Neural progenitor cell (in vitro differentiated cells): Measurements from ENCODE around the gene CPA3. TPM values are rescaled to one million over a fixed set of nuclear protein-coding genes. Genes with fewer than 3 reads are reported as not detected.

ENCODE experiments used
- DNase-seq: peaks from one replicate; pipeline ENCODE4 v3.0.0-alpha.2; 2016; ENCODE audit warnings: low spot score
- H2AFZ ChIP-seq: fragments of 200-600 bp; sonication (generic); replicated peaks from 2 replicates; pipeline ENCODE4 v1.6.1; 2016; ENCODE audit warnings: antibody characterized with exemption
- H3F3A ChIP-seq: fragments of 200-600 bp; sonication (generic); 2 replicates; pipeline ENCODE4 v1.6.1; 2016; ENCODE audit warnings: antibody characterized with exemption, low read depth
- H3K27ac ChIP-seq: fragments of 200-600 bp; sonication (generic); 2 replicates; pipeline ENCODE4 v1.5.1; 2016; ENCODE audit warnings: mild to moderate bottlenecking
- H3K27me3 ChIP-seq: fragments of 200-600 bp; sonication (generic); 2 replicates; pipeline ENCODE4 v1.6.1; 2016; ENCODE audit warnings: mild to moderate bottlenecking, moderate library complexity
- H3K36me3 ChIP-seq: fragments of 200-600 bp; sonication (generic); 2 replicates; pipeline ENCODE4 v1.5.1; 2016
- H3K4me1 ChIP-seq: fragments of 200-600 bp; sonication (generic); 2 replicates; pipeline ENCODE4 v1.6.1; 2016; ENCODE audit warnings: mixed run types
- H3K4me2 ChIP-seq: fragments of 200-600 bp; sonication (generic); 2 replicates; pipeline ENCODE4 v1.6.1; 2016
- H3K4me3 ChIP-seq: fragments of 200-600 bp; sonication (generic); 2 replicates; pipeline ENCODE4 v1.5.1; 2016
- H3K79me2 ChIP-seq: fragments of 200-600 bp; sonication (generic); 2 replicates; pipeline ENCODE4 v1.6.1; 2016; ENCODE audit warnings: low read depth
- H3K9ac ChIP-seq: fragments of 200-600 bp; sonication (generic); 2 replicates; pipeline ENCODE4 v1.6.1; 2016
- H3K9me3 ChIP-seq: fragments of 200-600 bp; sonication (generic); 2 replicates; pipeline ENCODE4 v1.5.1; 2016; ENCODE audit warnings: low read depth
- H4K20me1 ChIP-seq: fragments of 200-600 bp; sonication (generic); 2 replicates; pipeline ENCODE4 v1.6.1; 2016; ENCODE audit warnings: low read depth
- H3K27ac Mint-ChIP-seq: 3 replicates; pipeline ENCODE4 v1.8.0; 2021; ENCODE audit warnings: mixed read lengths
- H3K27me3 Mint-ChIP-seq: 2 replicates; pipeline ENCODE4 v1.8.0; 2022; ENCODE audit warnings: low read depth, mild to moderate bottlenecking, inconsistent platforms, moderate library complexity, mixed read lengths; ENCODE audit not compliant: insufficient read depth
- H3K36me3 Mint-ChIP-seq: 3 replicates; pipeline ENCODE4 v1.8.0; 2021; ENCODE audit warnings: mixed read lengths
- H3K4me1 Mint-ChIP-seq: 3 replicates; pipeline ENCODE4 v1.8.0; 2021; ENCODE audit warnings: mixed read lengths
- H3K4me3 Mint-ChIP-seq: 3 replicates; pipeline ENCODE4 v1.8.0; 2021; ENCODE audit warnings: mild to moderate bottlenecking, moderate library complexity, mixed read lengths
- H3K9me3 Mint-ChIP-seq: 3 replicates; pipeline ENCODE4 v1.8.0; 2020; ENCODE audit warnings: mixed read lengths
- CTCF ChIP-seq: fragments of 200-600 bp; sonication (generic); IDR thresholded peaks from 2 replicates; pipeline ENCODE4 v1.5.1; 2017; ENCODE audit warnings: antibody characterized with exemption, mild to moderate bottlenecking
- EZH2 ChIP-seq: fragments of 200-600 bp; sonication (generic); IDR thresholded peaks from 2 replicates; pipeline ENCODE4 v1.6.1; 2017; ENCODE audit warnings: antibody characterized with exemption, mild to moderate bottlenecking, moderate library complexity
- EZH2phosphoT487 ChIP-seq: fragments of 200-600 bp; sonication (generic); IDR thresholded peaks from 2 replicates; pipeline ENCODE4 v1.6.1; 2017; ENCODE audit warnings: antibody characterized with exemption
- total RNA-seq: library from RNA; depleted of rRNA; stranded (reverse); fragments of >200 nt; gene quantifications from 2 replicates; pipeline ENCODE4 v1.2.3, GENCODE V29; 2015; ENCODE audit warnings: low replicate concordance

Gene CPA3
- total RNA-seq, 1 donor from 2014 or later = not detected

GRCh38 chr3:148852271-148852992 lies 12.7 kb upstream of the CPA3 start:
- TF ChIP-seq EZH2phosphoT487 (no peak), CTCF (no peak), EZH2 (no peak)
- H3F3A ChIP-seq = no peaks in the 10 kb centered on the region
- Mint-ChIP-seq H3K4me1 (no peaks in the 10 kb centered on the region), H3K9me3 (no peaks in the 10 kb centered on the region), H3K27me3 (peaks cover 2% of the 10 kb centered on the region), H3K36me3 (no peaks in the 10 kb centered on the region), H3K27ac (no peak overlapping the region), H3K4me3 (no peak overlapping the region)
- H2AFZ ChIP-seq = no peak overlapping the region
- no peak overlapping the region for H3K27ac ChIP-seq
- no peak overlapping the region for H3K9ac ChIP-seq
- no peaks in the 10 kb centered on the region for H3K4me1 ChIP-seq
- no peaks in the 10 kb centered on the region for H3K36me3 ChIP-seq
- H3K27me3 ChIP-seq = no peaks in the 10 kb centered on the region
- H3K4me3 ChIP-seq = no peak overlapping the region
- no peak for DNase-seq
- no peaks in the 10 kb centered on the region for H3K9me3 ChIP-seq
- no peak overlapping the region for H3K4me2 ChIP-seq
- H3K79me2 ChIP-seq = no peaks in the 10 kb centered on the region
- no peaks in the 10 kb centered on the region for H4K20me1 ChIP-seq

- no peaks in the 10 kb centered on the region for H3K36me3 Mint-ChIP-seq
- Histone ChIP-seq H4K20me1 (no peaks in the 10 kb centered on the region), H3K79me2 (no peaks in the 10 kb centered on the region), H3K9me3 (no peaks in the 10 kb centered on the region), H3K4me3 (no peak overlapping the region), H3K27me3 (no peaks in the 10 kb centered on the region), H3K36me3 (no peaks in the 10 kb centered on the region), H2AFZ (no peak overlapping the region), H3K4me1 (no peaks in the 10 kb centered on the region), H3K9ac (no peak overlapping the region), H3K4me2 (no peak overlapping the region), H3K27ac (no peak overlapping the region), H3F3A (no peaks in the 10 kb centered on the region)
- H3K4me1 Mint-ChIP-seq = no peaks in the 10 kb centered on the region
- no peaks in the 10 kb centered on the region for H3K9me3 Mint-ChIP-seq
- peaks cover 3% of the 10 kb centered on the region for H3K27me3 Mint-ChIP-seq
- no peak overlapping the region for H3K27ac Mint-ChIP-seq
- TF ChIP-seq CTCF (no peak), EZH2 (no peak), EZH2phosphoT487 (no peak)
- DNase-seq = no peak
- no peak overlapping the region for H3K4me3 Mint-ChIP-seq
These were observed 12.0 kb upstream of the CPA3 start for GRCh38 chr3:148853076-148853475.

DNA sequence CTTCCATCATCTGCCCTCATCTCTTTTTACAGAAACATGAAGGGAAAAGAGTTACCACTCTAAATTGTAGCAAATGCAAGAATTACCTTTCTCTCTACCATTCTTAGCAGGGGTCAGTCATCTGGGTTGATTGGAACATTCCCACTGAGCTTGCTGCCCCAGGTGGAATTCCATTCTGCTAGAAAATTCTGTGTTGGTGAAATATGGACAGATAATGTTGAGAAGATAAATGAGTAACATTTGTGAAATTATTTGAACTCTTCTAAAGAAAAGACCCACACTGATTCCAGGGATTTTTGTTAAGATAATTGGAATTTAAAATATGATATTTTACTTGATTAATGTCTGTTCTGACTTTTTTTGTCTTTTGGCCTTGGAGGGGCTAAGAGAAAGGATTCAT lies 11.0 kb upstream of the CPA3 start:
- H3K36me3 Mint-ChIP-seq = no peaks in the 10 kb centered on the region
- H3K9ac ChIP-seq = no peak overlapping the region

More for the DNA sequence above, 11.0 kb upstream of the CPA3 start:
- Histone ChIP-seq H3K79me2 (no peaks in the 10 kb centered on the region), H3K36me3 (no peaks in the 10 kb centered on the region), H3K4me3 (no peak overlapping the region), H3K4me2 (no peak overlapping the region), H2AFZ (no peak overlapping the region), H4K20me1 (no peaks in the 10 kb centered on the region), H3K4me1 (no peaks in the 10 kb centered on the region), H3K27ac (no peak overlapping the region), H3K9me3 (no peaks in the 10 kb centered on the region), H3F3A (no peaks in the 10 kb centered on the region), H3K27me3 (no peaks in the 10 kb centered on the region)
- Mint-ChIP-seq H3K9me3 (no peaks in the 10 kb centered on the region), H3K4me3 (no peak overlapping the region), H3K27ac (no peak overlapping the region), H3K4me1 (no peaks in the 10 kb centered on the region), H3K27me3 (peaks cover 3% of the 10 kb centered on the region)
- no peak for DNase-seq
- TF ChIP-seq CTCF (no peak), EZH2 (no peak), EZH2phosphoT487 (no peak)
